Measurements from ENCODE around the gene CCDC179.

DNA sequence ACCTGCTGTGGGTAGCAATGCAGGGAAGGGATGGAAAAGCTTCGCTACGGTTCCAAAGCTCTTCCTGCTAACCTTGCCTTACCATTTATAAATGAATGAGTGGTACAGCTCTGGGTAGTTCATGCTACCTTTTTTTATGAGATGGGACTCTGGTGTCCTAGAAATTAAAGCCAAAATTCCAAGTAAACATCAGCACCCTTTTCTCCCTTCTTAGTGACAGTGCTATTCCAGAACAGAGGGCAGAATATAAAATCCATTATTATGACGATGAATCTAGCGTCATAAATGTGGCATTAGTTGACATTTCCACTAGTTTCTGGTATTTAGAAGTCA lies 30.2 kb downstream of the CCDC179 start:
- no peak for TF ChIP-seq EZH2 (IDR thresholded peaks at IDR 0.05; ENCODE audit: borderline replicate concordance, low read length)
- TF ChIP-seq, protein P1, sequence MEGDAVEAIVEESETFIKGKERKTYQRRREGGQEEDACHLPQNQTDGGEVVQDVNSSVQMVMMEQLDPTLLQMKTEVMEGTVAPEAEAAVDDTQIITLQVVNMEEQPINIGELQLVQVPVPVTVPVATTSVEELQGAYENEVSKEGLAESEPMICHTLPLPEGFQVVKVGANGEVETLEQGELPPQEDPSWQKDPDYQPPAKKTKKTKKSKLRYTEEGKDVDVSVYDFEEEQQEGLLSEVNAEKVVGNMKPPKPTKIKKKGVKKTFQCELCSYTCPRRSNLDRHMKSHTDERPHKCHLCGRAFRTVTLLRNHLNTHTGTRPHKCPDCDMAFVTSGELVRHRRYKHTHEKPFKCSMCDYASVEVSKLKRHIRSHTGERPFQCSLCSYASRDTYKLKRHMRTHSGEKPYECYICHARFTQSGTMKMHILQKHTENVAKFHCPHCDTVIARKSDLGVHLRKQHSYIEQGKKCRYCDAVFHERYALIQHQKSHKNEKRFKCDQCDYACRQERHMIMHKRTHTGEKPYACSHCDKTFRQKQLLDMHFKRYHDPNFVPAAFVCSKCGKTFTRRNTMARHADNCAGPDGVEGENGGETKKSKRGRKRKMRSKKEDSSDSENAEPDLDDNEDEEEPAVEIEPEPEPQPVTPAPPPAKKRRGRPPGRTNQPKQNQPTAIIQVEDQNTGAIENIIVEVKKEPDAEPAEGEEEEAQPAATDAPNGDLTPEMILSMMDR (IDR thresholded peaks at IDR 0.05; ENCODE audit: low read length), result no peak

All from OCI-LY1 (cell line).